HFFc6 (cell line): ENCODE measurements around the gene HDAC6. TPM values are rescaled to one million over a fixed set of nuclear protein-coding genes. Genes with fewer than 3 reads are reported as not detected.

Source experiments
- DNase-seq: peaks from one replicate; pipeline ENCODE4 v3.0.0-alpha.2; 2018
- H3K27ac Mint-ChIP-seq: 2 replicates; pipeline ENCODE4 v1.8.0; 2020; ENCODE audit warnings: mild to moderate bottlenecking, mixed read lengths
- H3K27me3 Mint-ChIP-seq: 2 replicates; pipeline ENCODE4 v1.8.0; 2021; ENCODE audit warnings: mild to moderate bottlenecking, moderate library complexity, mixed read lengths; ENCODE audit not compliant: insufficient read depth
- H3K36me3 Mint-ChIP-seq: 2 replicates; pipeline ENCODE4 v1.8.0; 2021; ENCODE audit warnings: low read depth, mixed read lengths
- H3K4me1 Mint-ChIP-seq: 2 replicates; pipeline ENCODE4 v1.8.0; 2020; ENCODE audit warnings: low read depth, mixed read lengths
- H3K4me3 Mint-ChIP-seq: 2 replicates; pipeline ENCODE4 v1.8.0; 2020; ENCODE audit warnings: mild to moderate bottlenecking, moderate library complexity, mixed read lengths
- H3K9me3 Mint-ChIP-seq: 2 replicates; pipeline ENCODE4 v1.8.0; 2020; ENCODE audit warnings: mild to moderate bottlenecking, mixed read lengths
- CTCF ChIP-seq: fragments of 200-600 bp; sonication (generic); IDR thresholded peaks from 2 replicates; pipeline ENCODE4 v1.5.0; 2021; ENCODE audit warnings: antibody characterized with exemption, mild to moderate bottlenecking
- total RNA-seq, 6 experiments: library from RNA; stranded (reverse); fragmentation: NEBNext Ultra II Directional; extraction: Animal tissue kit (Norgen Biotek cat#: 25700); gene quantifications; 2 replicates in 1 of 6; 3 replicates in 5 of 6; pipeline ENCODE4 v1.2.3, GENCODE V29; 2021

The HDAC6 gene
- total RNA-seq, 6 experiments from 2014 or later = 22.4 to 30.8 (median 27.1) TPM

GRCh38 chrX:48789366-48790220 is 12.3 kb upstream of the HDAC6 start:
- Mint-ChIP-seq H3K9me3 (no peaks in the 10 kb centered on the region), H3K4me1 (peaks cover 5% of the 10 kb centered on the region; the same call in 1 of the 2 replicates)

GRCh38 chrX:48790477-48790876 is 11.4 kb upstream of the HDAC6 start:
- no peak overlapping the region for H3K27ac Mint-ChIP-seq
- no peaks in the 10 kb centered on the region for H3K9me3 Mint-ChIP-seq
- peaks cover 14% of the 10 kb centered on the region for H3K4me1 Mint-ChIP-seq
- no peak for DNase-seq
- peaks cover 18% of the 10 kb centered on the region for H3K27me3 Mint-ChIP-seq
- TF ChIP-seq CTCF = no peak
- no peak overlapping the region for H3K4me3 Mint-ChIP-seq
- no peaks in the 10 kb centered on the region for H3K36me3 Mint-ChIP-seq

More at GRCh38 chrX:48789366-48790220, 12.3 kb upstream of the HDAC6 start:
- Mint-ChIP-seq H3K27ac (no peak overlapping the region), H3K27me3 (peaks cover 21% of the 10 kb centered on the region), H3K4me3 (no peak overlapping the region), H3K36me3 (no peaks in the 10 kb centered on the region)
- no peak for DNase-seq
- no peak for TF ChIP-seq CTCF

- no peak for TF ChIP-seq CTCF
- H3K9me3 Mint-ChIP-seq = no peaks in the 10 kb centered on the region
- DNase-seq = no peak
- H3K4me1 Mint-ChIP-seq = peaks cover 18% of the 10 kb centered on the region
- H3K36me3 Mint-ChIP-seq = no peaks in the 10 kb centered on the region
- H3K27ac Mint-ChIP-seq = no peak overlapping the region
- peaks cover 18% of the 10 kb centered on the region for H3K27me3 Mint-ChIP-seq
- H3K4me3 Mint-ChIP-seq = no peak overlapping the region
Measured at GRCh38 chrX:48791063-48791820, 10.6 kb upstream of the HDAC6 start.

GRCh38 chrX:48792219-48792618 is 9.6 kb upstream of the HDAC6 start:
- no peak for DNase-seq
- no peak overlapping the region for H3K4me3 Mint-ChIP-seq
- H3K27me3 Mint-ChIP-seq = peaks cover 13% of the 10 kb centered on the region
- no peak overlapping the region for H3K27ac Mint-ChIP-seq
- no peaks in the 10 kb centered on the region for H3K9me3 Mint-ChIP-seq
- no peak for TF ChIP-seq CTCF
- no peaks in the 10 kb centered on the region for H3K36me3 Mint-ChIP-seq
- H3K4me1 Mint-ChIP-seq = peaks cover 18% of the 10 kb centered on the region

GRCh38 chrX:48793935-48794334 is 7.9 kb upstream of the HDAC6 start:
- no peak for TF ChIP-seq CTCF
- peaks cover 18% of the 10 kb centered on the region for H3K4me1 Mint-ChIP-seq
- H3K27me3 Mint-ChIP-seq = peaks cover 5% of the 10 kb centered on the region
- DNase-seq = no peak
- H3K4me3 Mint-ChIP-seq = no peak overlapping the region
- no peaks in the 10 kb centered on the region for H3K36me3 Mint-ChIP-seq
- H3K9me3 Mint-ChIP-seq = no peaks in the 10 kb centered on the region
- H3K27ac Mint-ChIP-seq = no peak overlapping the region; the same call in 1 of the 2 replicates
